ENCODE measurements around the gene KRT39.

The KRT39 gene

GRCh38 chr17:40980117-40980516 is 13.4 kb upstream of the KRT39 start:
- peak in 1 of 3 experiments; percentile 33 for DNase-seq

GRCh38 chr17:40978575-40979151 is 11.9 kb upstream of the KRT39 start:
- no peak for DNase-seq

GRCh38 chr17:40975516-40975915 is 8.8 kb upstream of the KRT39 start:
- DNase-seq = no peak

GRCh38 chr17:40974366-40974765 is 7.6 kb upstream of the KRT39 start:
- DNase-seq = no peak

- no peak for DNase-seq
Observed at GRCh38 chr17:40967582-40967981, 834 bp upstream of the KRT39 start.

GRCh38 chr17:40963838-40964237 is 2.9 kb downstream of the KRT39 start:
- DNase-seq = no peak

GRCh38 chr17:40962059-40962561 is 4.6 kb downstream of the KRT39 start:
- DNase-seq = no peak

GRCh38 chr17:40961591-40961990 is 5.2 kb downstream of the KRT39 start:
- no peak for DNase-seq

GRCh38 chr17:40960144-40960543 is 6.6 kb downstream of the KRT39 start:
- no peak for DNase-seq

GRCh38 chr17:40958086-40958953 is 8.4 kb downstream of the KRT39 start:
- DNase-seq = peak in 2 of 3 experiments; percentile 23 to 77

- peak in 1 of 3 experiments; percentile 6 for DNase-seq
Observed at GRCh38 chr17:40956401-40957254, 10.1 kb downstream of the KRT39 start.

- DNase-seq = peak in 1 of 3 experiments; percentile 6
Observed at GRCh38 chr17:40953881-40954280, 12.9 kb downstream of the KRT39 start.

GRCh38 chr17:40952661-40953060 is 14.1 kb downstream of the KRT39 start:
- DNase-seq = no peak

GRCh38 chr17:40952154-40952553 is 14.6 kb downstream of the KRT39 start:
- DNase-seq = no peak

- no peak for DNase-seq
Observed at GRCh38 chr17:40951011-40951622, 15.6 kb downstream of the KRT39 start.

- DNase-seq = peak in 2 of 3 experiments; percentile 44 to 86
Observed at GRCh38 chr17:40950176-40950575, 16.6 kb downstream of the KRT39 start.

GRCh38 chr17:40949418-40949817 is 17.3 kb downstream of the KRT39 start:
- peak in 2 of 3 experiments; percentile 65 to 91 for DNase-seq

- DNase-seq = no peak
Observed at GRCh38 chr17:40947929-40948328, 18.8 kb downstream of the KRT39 start.

GRCh38 chr17:40945414-40945813 is 21.3 kb downstream of the KRT39 start:
- no peak for DNase-seq

- no peak for DNase-seq
Observed at GRCh38 chr17:40944531-40944930, 22.2 kb downstream of the KRT39 start.

- DNase-seq = no peak
Observed at GRCh38 chr17:40942553-40942952, 24.2 kb downstream of the KRT39 start.

- DNase-seq = no peak
Observed at GRCh38 chr17:40940266-40940665, 26.5 kb downstream of the KRT39 start.

GRCh38 chr17:40938981-40939380 is 27.8 kb downstream of the KRT39 start:
- DNase-seq = no peak
